ENCODE measurements around the gene GLI1. TPM values are rescaled to one million over a fixed set of nuclear protein-coding genes. Genes with fewer than 3 reads are reported as not detected.

Gene GLI1
- total RNA-seq, 1 experiment from 2014 or later = 1.9 TPM

- Histone ChIP-seq H3K9me2 (replicated peaks; ENCODE audit: insufficient read depth, low read length) (no peaks in the 10 kb centered on the region), H3K36me3 (ENCODE audit: insufficient read depth, low read length) (no peaks in the 10 kb centered on the region), H4K20me1 (ENCODE audit: insufficient read depth, low read depth, low read length) (no peaks in the 10 kb centered on the region), H3K9me3 (ENCODE audit: low read length) (no peaks in the 10 kb centered on the region), H3K9ac (ENCODE audit: low read length) (peak within 1 kb of the TSS; percentile 75), H3K4me3 (ENCODE audit: low read length) (peak within 1 kb of the TSS; percentile 71), H3K27ac (ENCODE audit: low read length) (peak within 1 kb of the TSS; percentile 82), H3K4me1 (ENCODE audit: low read length) (peaks cover 48% of the 10 kb centered on the region), H3K27me3 (ENCODE audit: low read length) (no peaks in the 10 kb centered on the region), H3K79me2 (ENCODE audit: low read length) (no peaks in the 10 kb centered on the region), H2AFZ (ENCODE audit: low read length) (peak within 1 kb of the TSS; percentile 59; the same call in 1 of the 2 replicates), H3K4me2 (ENCODE audit: low read depth, low read length, poor library complexity, severe bottlenecking) (peak within 1 kb of the TSS; percentile 70)
- DNase-seq = peak; percentile 77
These were observed 4.8 kb upstream of the GLI1 start, which contains the start of gene INHBE for GRCh38 chr12:57454566-57455373. Gene INHBE (plus strand): TSS chr12:57455307. CDS start chr12:57455537, 230 bp downstream.

GRCh38 chr12:57455374-57456144 is 4.0 kb upstream of the GLI1 start:
- Histone ChIP-seq H3K36me3 (ENCODE audit: insufficient read depth, low read length) (no peaks in the 10 kb centered on the region), H3K4me1 (ENCODE audit: low read length) (peaks cover 54% of the 10 kb centered on the region), H3K4me3 (ENCODE audit: low read length) (peak overlapping the region; percentile 71), H3K27me3 (ENCODE audit: low read length) (no peaks in the 10 kb centered on the region), H3K4me2 (ENCODE audit: low read depth, low read length, poor library complexity, severe bottlenecking) (peak overlapping the region; percentile 70), H4K20me1 (ENCODE audit: insufficient read depth, low read depth, low read length) (no peaks in the 10 kb centered on the region), H3K79me2 (ENCODE audit: low read length) (no peaks in the 10 kb centered on the region), H3K27ac (ENCODE audit: low read length) (peak overlapping the region; percentile 70), H3K9me2 (replicated peaks; ENCODE audit: insufficient read depth, low read length) (no peaks in the 10 kb centered on the region), H3K9me3 (ENCODE audit: low read length) (no peaks in the 10 kb centered on the region), H2AFZ (ENCODE audit: low read length) (peak overlapping the region; percentile 59; the same call in 1 of the 2 replicates), H3K9ac (ENCODE audit: low read length) (peak overlapping the region; percentile 75)
- peak; percentile 65 for DNase-seq

DNA sequence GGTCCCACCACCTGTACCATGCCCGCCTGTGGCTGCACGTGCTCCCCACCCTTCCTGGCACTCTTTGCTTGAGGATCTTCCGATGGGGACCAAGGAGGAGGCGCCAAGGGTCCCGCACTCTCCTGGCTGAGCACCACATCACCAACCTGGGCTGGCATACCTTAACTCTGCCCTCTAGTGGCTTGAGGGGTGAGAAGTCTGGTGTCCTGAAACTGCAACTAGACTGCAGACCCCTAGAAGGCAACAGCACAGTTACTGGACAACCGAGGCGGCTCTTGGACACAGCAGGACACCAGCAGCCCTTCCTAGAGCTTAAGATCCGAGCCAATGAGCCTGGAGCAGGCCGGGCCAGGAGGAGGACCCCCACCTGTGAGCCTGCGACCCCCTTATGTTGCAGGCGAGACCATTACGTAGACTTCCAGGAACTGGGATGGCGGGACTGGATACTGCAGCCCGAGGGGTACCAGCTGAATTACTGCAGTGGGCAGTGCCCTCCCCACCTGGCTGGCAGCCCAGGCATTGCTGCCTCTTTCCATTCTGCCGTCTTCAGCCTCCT is 3.4 kb upstream of the GLI1 start:
- Histone ChIP-seq H3K79me2 (ENCODE audit: low read length) (no peaks in the 10 kb centered on the region), H4K20me1 (ENCODE audit: insufficient read depth, low read depth, low read length) (no peaks in the 10 kb centered on the region), H2AFZ (ENCODE audit: low read length) (peak overlapping the region; percentile 59; the same call in 1 of the 2 replicates), H3K4me3 (ENCODE audit: low read length) (peak overlapping the region; percentile 71), H3K27me3 (ENCODE audit: low read length) (no peaks in the 10 kb centered on the region), H3K36me3 (ENCODE audit: insufficient read depth, low read length) (no peaks in the 10 kb centered on the region), H3K9ac (ENCODE audit: low read length) (peak overlapping the region; percentile 75), H3K9me2 (replicated peaks; ENCODE audit: insufficient read depth, low read length) (no peaks in the 10 kb centered on the region), H3K9me3 (ENCODE audit: low read length) (no peaks in the 10 kb centered on the region), H3K4me2 (ENCODE audit: low read depth, low read length, poor library complexity, severe bottlenecking) (peak overlapping the region; percentile 70), H3K4me1 (ENCODE audit: low read length) (peaks cover 60% of the 10 kb centered on the region), H3K27ac (ENCODE audit: low read length) (peak overlapping the region; percentile 70; the same call in 1 of the 2 replicates)
- DNase-seq = peak; percentile 92

DNA sequence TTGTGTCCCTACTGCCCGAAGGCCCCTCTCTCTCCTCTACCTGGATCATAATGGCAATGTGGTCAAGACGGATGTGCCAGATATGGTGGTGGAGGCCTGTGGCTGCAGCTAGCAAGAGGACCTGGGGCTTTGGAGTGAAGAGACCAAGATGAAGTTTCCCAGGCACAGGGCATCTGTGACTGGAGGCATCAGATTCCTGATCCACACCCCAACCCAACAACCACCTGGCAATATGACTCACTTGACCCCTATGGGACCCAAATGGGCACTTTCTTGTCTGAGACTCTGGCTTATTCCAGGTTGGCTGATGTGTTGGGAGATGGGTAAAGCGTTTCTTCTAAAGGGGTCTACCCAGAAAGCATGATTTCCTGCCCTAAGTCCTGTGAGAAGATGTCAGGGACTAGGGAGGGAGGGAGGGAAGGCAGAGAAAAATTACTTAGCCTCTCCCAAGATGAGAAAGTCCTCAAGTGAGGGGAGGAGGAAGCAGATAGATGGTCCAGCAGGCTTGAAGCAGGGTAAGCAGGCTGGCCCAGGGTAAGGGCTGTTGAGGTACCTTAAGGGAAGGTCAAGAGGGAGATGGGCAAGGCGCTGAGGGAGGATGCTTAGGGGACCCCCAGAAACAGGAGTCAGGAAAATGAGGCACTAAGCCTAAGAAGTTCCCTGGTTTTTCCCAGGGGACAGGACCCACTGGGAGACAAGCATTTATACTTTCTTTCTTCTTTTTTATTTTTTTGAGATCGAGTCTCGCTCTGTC is 2.7 kb upstream of the GLI1 start:
- no peaks in the 10 kb centered on the region for H3K79me2 ChIP-seq (ENCODE audit: low read length)
- peaks cover 64% of the 10 kb centered on the region for H3K4me1 ChIP-seq (ENCODE audit: low read length)
- no peaks in the 10 kb centered on the region for H3K36me3 ChIP-seq (ENCODE audit: insufficient read depth, low read length)
- H4K20me1 ChIP-seq (ENCODE audit: insufficient read depth, low read depth, low read length) = no peaks in the 10 kb centered on the region
- no peak overlapping the region for H3K27ac ChIP-seq (ENCODE audit: low read length)
- H3K4me2 ChIP-seq (ENCODE audit: low read depth, low read length, poor library complexity, severe bottlenecking) = no peak overlapping the region
- H3K27me3 ChIP-seq (ENCODE audit: low read length) = no peaks in the 10 kb centered on the region
- H3K4me3 ChIP-seq (ENCODE audit: low read length) = no peak overlapping the region
- DNase-seq = no peak
- no peak overlapping the region; the same call in 1 of the 2 replicates for H3K9ac ChIP-seq (ENCODE audit: low read length)
- no peaks in the 10 kb centered on the region for H3K9me2 ChIP-seq (replicated peaks; ENCODE audit: insufficient read depth, low read length)
- H2AFZ ChIP-seq (ENCODE audit: low read length) = no peak overlapping the region
- no peaks in the 10 kb centered on the region for H3K9me3 ChIP-seq (ENCODE audit: low read length)

DNA sequence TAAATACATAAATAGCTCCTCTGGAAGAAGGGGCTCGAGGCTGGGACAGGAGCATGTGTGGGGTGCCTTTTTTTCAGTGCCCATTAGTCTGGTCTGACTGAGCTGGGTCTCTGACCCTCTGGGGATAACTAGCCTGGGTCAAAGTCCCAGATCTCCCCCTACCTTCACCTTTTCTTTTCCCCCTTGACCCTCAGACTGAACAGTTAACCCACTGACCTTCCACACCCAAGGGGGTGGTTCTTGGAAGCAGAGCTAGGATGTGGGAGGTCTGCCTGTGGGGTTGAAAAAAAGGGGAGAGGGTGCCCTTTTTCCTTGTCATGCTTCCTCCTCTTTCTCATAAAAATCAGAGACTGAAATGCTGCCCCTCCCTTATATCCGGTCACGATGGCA is 925 bp upstream of the GLI1 start:
- Histone ChIP-seq H3K4me3 (ENCODE audit: low read length) (peak overlapping the region; percentile 74), H2AFZ (ENCODE audit: low read length) (peak overlapping the region; percentile 21; the same call in 1 of the 2 replicates), H3K9ac (ENCODE audit: low read length) (peak overlapping the region; percentile 83), H3K27me3 (ENCODE audit: low read length) (no peaks in the 10 kb centered on the region), H3K27ac (ENCODE audit: low read length) (peak overlapping the region; percentile 90), H3K4me2 (ENCODE audit: low read depth, low read length, poor library complexity, severe bottlenecking) (peak overlapping the region; percentile 98), H3K9me2 (replicated peaks; ENCODE audit: insufficient read depth, low read length) (no peaks in the 10 kb centered on the region), H4K20me1 (ENCODE audit: insufficient read depth, low read depth, low read length) (no peaks in the 10 kb centered on the region), H3K4me1 (ENCODE audit: low read length) (peaks cover 57% of the 10 kb centered on the region), H3K36me3 (ENCODE audit: insufficient read depth, low read length) (no peaks in the 10 kb centered on the region), H3K79me2 (ENCODE audit: low read length) (no peaks in the 10 kb centered on the region), H3K9me3 (ENCODE audit: low read length) (no peaks in the 10 kb centered on the region)
- DNase-seq = no peak

GRCh38 chr12:57459055-57459749 is 383 bp upstream of the GLI1 start:
- Histone ChIP-seq H3K9me3 (ENCODE audit: low read length) (no peaks in the 10 kb centered on the region), H3K4me1 (ENCODE audit: low read length) (peaks cover 57% of the 10 kb centered on the region)

DNA sequence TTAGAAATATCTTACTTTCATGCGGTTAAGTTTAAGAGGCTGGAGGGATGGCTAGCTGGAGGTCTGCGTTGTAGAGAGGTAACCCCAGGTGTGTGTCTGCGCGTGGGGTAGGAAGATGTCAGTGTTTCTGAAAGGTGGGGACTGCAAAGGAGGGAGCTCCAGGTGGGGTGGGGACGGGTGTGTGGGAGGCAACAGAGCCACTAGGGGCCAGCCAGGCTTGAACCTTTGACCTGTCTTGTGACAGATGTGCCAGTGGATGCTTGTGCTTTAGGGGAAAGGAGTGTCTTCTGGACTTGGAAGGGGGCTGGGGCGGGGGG is 841 bp downstream of the GLI1 start:
- Histone ChIP-seq H3K4me1 (ENCODE audit: low read length) (peaks cover 45% of the 10 kb centered on the region), H3K36me3 (ENCODE audit: insufficient read depth, low read length) (no peaks in the 10 kb centered on the region), H3K79me2 (ENCODE audit: low read length) (no peaks in the 10 kb centered on the region), H3K9me3 (ENCODE audit: low read length) (no peaks in the 10 kb centered on the region), H3K9ac (ENCODE audit: low read length) (peak overlapping the region; percentile 83), H4K20me1 (ENCODE audit: insufficient read depth, low read depth, low read length) (no peaks in the 10 kb centered on the region), H2AFZ (ENCODE audit: low read length) (no peak overlapping the region), H3K27ac (ENCODE audit: low read length) (no peak overlapping the region), H3K4me2 (ENCODE audit: low read depth, low read length, poor library complexity, severe bottlenecking) (peak overlapping the region; percentile 98), H3K4me3 (ENCODE audit: low read length) (peak overlapping the region; percentile 74), H3K9me2 (replicated peaks; ENCODE audit: insufficient read depth, low read length) (no peaks in the 10 kb centered on the region), H3K27me3 (ENCODE audit: low read length) (no peaks in the 10 kb centered on the region)
- peak; percentile 71 for DNase-seq

More at GRCh38 chr12:57459055-57459749, 383 bp upstream of the GLI1 start:
- Histone ChIP-seq H4K20me1 (ENCODE audit: insufficient read depth, low read depth, low read length) (no peaks in the 10 kb centered on the region), H3K9me2 (replicated peaks; ENCODE audit: insufficient read depth, low read length) (no peaks in the 10 kb centered on the region), H3K9ac (ENCODE audit: low read length) (peak overlapping the region; percentile 83), H3K27ac (ENCODE audit: low read length) (peak overlapping the region; percentile 90), H3K4me3 (ENCODE audit: low read length) (peak overlapping the region; percentile 74), H2AFZ (ENCODE audit: low read length) (peak overlapping the region; percentile 84), H3K27me3 (ENCODE audit: low read length) (no peaks in the 10 kb centered on the region), H3K4me2 (ENCODE audit: low read depth, low read length, poor library complexity, severe bottlenecking) (peak overlapping the region; percentile 98), H3K36me3 (ENCODE audit: insufficient read depth, low read length) (no peaks in the 10 kb centered on the region), H3K79me2 (ENCODE audit: low read length) (no peaks in the 10 kb centered on the region)
- DNase-seq = peak; percentile 98

Measured in Karpas-422 (cell line).